Prostate gland (tissue), 2 donors: ENCODE results near the gene TMEM248. TPM values are rescaled to one million over a fixed set of nuclear protein-coding genes. Genes with fewer than 3 reads are reported as not detected.
A peak's percentile ranks its signal among the peaks of the same experiment; 100 is the strongest.
"Not testable (repeated sequence)": the region's sequence is repeated elsewhere in the genome, so short reads cannot be mapped to it uniquely, and the experiment has no call there.

Source experiments
- DNase-seq: peaks from one replicate; pipeline ENCODE4 v3.0.0-alpha.2; 2019; ENCODE audit warnings: low spot score
- H3K27ac ChIP-seq, 2 donors: fragments of 200-600 bp; sonication (generic); 2 replicates each; pipeline ENCODE4 v1.5.1; 2017 to 2019
- H3K27me3 ChIP-seq: fragments of 200-600 bp; sonication (generic); replicated peaks from 2 replicates; pipeline ENCODE4 v1.5.1; 2019; ENCODE audit not compliant: insufficient read depth
- H3K36me3 ChIP-seq, 2 donors: fragments of 200-600 bp; sonication (generic); 1 replicate in 1 of 2; 2 replicates in 1 of 2; pipeline versions ENCODE4 v1.5.1 to v1.8.1; 2017 to 2019
- H3K4me1 ChIP-seq: fragments of 200-600 bp; sonication (generic); replicated peaks from 2 replicates; pipeline ENCODE4 v1.5.1; 2019
- H3K4me3 ChIP-seq, 2 donors: fragments of 200-600 bp; sonication (generic); 2 replicates each; pipeline ENCODE4 v1.5.1; 2017 to 2019
- H3K9me3 ChIP-seq: fragments of 200-600 bp; sonication (generic); 2 replicates; pipeline ENCODE4 v1.5.1; 2017
- POLR2A ChIP-seq: fragments of 450-650 bp; IDR thresholded peaks from one replicate; pipeline ENCODE4 v1.6.1; 2016; ENCODE audit warnings: antibody characterized with exemption, mild to moderate bottlenecking
- POLR2AphosphoS5 ChIP-seq: sonication (generic); formaldehyde crosslinking; IDR thresholded peaks from one replicate; pipeline ENCODE4 v1.6.1; 2017; ENCODE audit warnings: antibody characterized with exemption
- WGBS: methylation state at CpG from one replicate; pipeline ENCODE4 v1.1.5; 2018; 5-methylcytosine and 5-hydroxymethylcytosine counted together
- intact Hi-C: fragments of 100-400 bp; cut with DNase I; formaldehyde crosslinking; loops from one replicate; pipeline ENCODE4 v1.14.2; 2022
- total RNA-seq, 2 donors: library from RNA; depleted of rRNA; stranded (reverse); fragments of >200 nt; gene quantifications; one replicate each; pipeline ENCODE4 v1.1.0, GENCODE V29; 2016
- TF ChIP-seq, protein P1 (sequence below), 4 experiments: fragments of 200-600 bp in 2 of 4; fragments of 450-650 bp in 2 of 4; sonication (generic) in 2 of 4; IDR thresholded peaks; 1 replicate in 3 of 4; 2 replicates in 1 of 4; pipeline ENCODE4 v1.5.1; 2016 to 2019; ENCODE audit warnings: antibody characterized with exemption in 4 of 4, mild to moderate bottlenecking in 2 of 4, moderate library complexity in 2 of 4

TMEM248 gene, protein sequence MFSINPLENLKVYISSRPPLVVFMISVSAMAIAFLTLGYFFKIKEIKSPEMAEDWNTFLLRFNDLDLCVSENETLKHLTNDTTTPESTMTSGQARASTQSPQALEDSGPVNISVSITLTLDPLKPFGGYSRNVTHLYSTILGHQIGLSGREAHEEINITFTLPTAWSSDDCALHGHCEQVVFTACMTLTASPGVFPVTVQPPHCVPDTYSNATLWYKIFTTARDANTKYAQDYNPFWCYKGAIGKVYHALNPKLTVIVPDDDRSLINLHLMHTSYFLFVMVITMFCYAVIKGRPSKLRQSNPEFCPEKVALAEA
- 100 to 1,000 TPM; 125 to 175 TPM for total RNA-seq

DNA sequence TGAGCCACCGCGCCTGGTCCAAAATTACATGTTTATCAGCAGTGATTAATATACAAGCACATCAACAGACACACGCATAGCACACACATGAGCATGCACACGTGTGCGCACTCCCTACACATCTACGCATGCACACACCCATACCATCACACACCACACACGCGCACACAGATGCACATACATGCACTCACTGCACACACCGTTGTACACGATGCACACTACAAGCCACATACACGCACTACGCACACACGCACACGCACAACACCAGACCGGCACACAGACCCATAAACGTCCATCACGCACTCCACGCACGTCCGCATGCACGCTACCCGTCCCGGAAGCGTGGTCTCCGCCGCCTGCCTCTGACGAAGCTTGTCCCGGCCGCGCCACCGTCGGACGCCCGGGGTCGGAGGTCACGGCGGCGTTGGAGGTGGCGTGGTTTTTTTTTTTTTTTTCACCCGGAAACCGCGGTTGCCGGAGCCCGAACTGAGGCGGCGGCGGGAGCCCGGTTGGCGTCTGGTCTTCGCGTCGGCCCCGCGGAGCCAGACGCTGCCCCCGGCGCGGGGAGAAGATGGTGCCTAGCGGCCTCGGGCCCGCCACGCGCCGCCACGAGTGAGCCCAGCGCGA lies at the start of gene TMEM248:
Gene TMEM248 (plus strand): TSS at position 457 of the 627 bp plus-strand sequence. CDS start 20,641 bp downstream, outside the sequence.
- intact Hi-C loops = no loop called here
- Histone ChIP-seq H3K36me3 (no peaks in the 10 kb centered on the region), H3K4me1 (peaks cover 10% of the 10 kb centered on the region), H3K27ac (peak within 1 kb of the TSS; percentile 79 to 80), H3K27me3 (no peaks in the 10 kb centered on the region), H3K9me3 (no peaks in the 10 kb centered on the region), H3K4me3 (peak within 1 kb of the TSS; percentile 86 to 96)
- peak; percentile 72 for DNase-seq
- under 1% methylated on average over 67 of the region's 67 CpGs for WGBS
- peak; percentile 26 for TF ChIP-seq POLR2A
- peak; percentile 90 for TF ChIP-seq POLR2AphosphoS5
- TF ChIP-seq, protein P1, sequence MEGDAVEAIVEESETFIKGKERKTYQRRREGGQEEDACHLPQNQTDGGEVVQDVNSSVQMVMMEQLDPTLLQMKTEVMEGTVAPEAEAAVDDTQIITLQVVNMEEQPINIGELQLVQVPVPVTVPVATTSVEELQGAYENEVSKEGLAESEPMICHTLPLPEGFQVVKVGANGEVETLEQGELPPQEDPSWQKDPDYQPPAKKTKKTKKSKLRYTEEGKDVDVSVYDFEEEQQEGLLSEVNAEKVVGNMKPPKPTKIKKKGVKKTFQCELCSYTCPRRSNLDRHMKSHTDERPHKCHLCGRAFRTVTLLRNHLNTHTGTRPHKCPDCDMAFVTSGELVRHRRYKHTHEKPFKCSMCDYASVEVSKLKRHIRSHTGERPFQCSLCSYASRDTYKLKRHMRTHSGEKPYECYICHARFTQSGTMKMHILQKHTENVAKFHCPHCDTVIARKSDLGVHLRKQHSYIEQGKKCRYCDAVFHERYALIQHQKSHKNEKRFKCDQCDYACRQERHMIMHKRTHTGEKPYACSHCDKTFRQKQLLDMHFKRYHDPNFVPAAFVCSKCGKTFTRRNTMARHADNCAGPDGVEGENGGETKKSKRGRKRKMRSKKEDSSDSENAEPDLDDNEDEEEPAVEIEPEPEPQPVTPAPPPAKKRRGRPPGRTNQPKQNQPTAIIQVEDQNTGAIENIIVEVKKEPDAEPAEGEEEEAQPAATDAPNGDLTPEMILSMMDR (IDR thresholded peaks at IDR 0.05) = peak in 1 of 4 experiments; percentile 11

DNA sequence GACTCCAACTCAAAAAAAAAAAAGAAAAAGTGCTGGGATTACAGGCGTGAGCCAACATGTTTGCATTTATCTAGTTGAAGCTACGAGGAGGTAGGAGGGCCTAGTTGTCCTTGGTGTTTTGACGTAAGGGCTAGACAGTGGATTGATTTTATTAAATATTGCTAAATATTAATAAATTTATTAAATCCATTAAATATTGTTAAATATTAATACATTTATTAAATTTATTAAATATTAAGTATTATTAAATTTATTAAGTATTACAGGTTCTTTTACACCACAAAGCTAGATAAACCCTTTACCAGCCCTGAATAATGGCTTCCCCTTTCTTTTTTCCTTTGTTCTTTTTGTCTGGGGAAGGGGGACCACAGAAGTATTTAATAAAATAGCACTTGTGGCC lies 47.5 kb upstream of the TMEM248 start:
- WGBS = 89% methylated on average over 3 of the region's 3 CpGs
- Histone ChIP-seq H3K27ac (no peak overlapping the region), H3K4me1 (no peaks in the 10 kb centered on the region), H3K4me3 (no peak overlapping the region), H3K27me3 (no peaks in the 10 kb centered on the region), H3K36me3 (no peaks in the 10 kb centered on the region), H3K9me3 (no peaks in the 10 kb centered on the region)
- TF ChIP-seq, protein P1 (IDR thresholded peaks at IDR 0.05) = no peak
- TF ChIP-seq POLR2AphosphoS5 (no peak), POLR2A (no peak)
- no peak for DNase-seq
- intact Hi-C loops = no loop called here

DNA sequence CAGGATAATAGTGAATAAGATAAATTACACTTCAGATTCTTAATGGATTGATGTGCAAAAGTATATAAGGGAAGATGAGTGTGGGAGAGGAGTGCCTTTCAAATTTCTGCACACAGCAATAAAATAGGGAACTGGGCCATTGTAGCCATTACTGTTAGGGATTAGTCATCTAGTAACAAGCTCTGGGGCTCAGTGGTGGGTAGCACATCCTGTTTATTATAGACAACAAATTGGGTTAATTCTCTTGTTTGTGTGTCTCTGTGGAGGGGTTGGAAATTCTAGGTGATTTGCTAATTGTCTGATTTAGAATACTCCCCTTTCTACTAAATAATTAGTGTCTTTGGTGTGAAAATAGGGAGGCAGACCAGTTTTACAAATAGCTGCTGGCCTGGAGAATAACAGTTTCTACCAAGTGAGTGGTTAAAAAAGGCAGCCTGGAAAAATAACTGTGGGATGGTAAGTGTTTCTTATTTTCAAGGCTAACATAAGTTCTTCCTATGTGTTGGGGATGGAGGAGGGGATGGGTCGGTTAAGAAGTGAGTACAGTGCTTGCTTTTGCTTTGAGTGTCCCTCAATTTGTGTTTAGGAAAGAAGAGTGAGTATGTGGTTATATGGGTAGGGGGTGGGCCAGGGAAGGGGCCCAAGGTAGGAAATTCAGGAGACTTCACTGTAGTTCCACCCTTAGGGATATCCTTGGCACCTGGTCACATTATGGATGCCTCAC lies 43.3 kb upstream of the TMEM248 start:
- no peak for TF ChIP-seq POLR2A
- TF ChIP-seq, protein P1 (IDR thresholded peaks at IDR 0.05) = no peak
- no peak for TF ChIP-seq POLR2AphosphoS5
- WGBS = 95% methylated on average over 1 of the region's 1 CpG
- Histone ChIP-seq H3K4me1 (no peaks in the 10 kb centered on the region), H3K27ac (no peak overlapping the region), H3K27me3 (no peaks in the 10 kb centered on the region), H3K36me3 (no peaks in the 10 kb centered on the region), H3K4me3 (no peak overlapping the region), H3K9me3 (no peaks in the 10 kb centered on the region)
- DNase-seq = no peak
- intact Hi-C loops = no loop called here

DNA sequence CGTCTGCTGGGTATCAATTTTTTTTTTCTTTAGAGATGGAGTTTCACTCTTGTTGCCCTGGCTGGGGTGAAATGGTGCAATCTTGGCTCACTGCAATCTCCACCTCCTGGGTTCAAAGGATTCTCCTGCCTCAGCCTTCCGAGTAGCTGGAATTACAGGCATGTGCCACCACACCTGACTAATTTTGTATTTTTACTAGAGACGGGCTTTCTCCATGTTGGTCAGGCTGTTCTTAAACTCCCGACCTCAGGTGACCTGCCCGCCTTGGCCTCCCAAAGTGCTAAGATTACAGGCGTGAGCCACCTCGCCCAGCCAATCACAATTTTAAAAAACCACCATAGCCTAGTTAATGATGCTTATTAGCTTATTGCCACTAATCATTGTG lies 42.7 kb upstream of the TMEM248 start:
- H3K36me3 ChIP-seq, H3K27me3 ChIP-seq, H3K4me1 ChIP-seq, intact Hi-C loops, H3K27ac ChIP-seq, H3K9me3 ChIP-seq, DNase-seq, H3K4me3 ChIP-seq: not testable (repeated sequence)
- 94% methylated on average over 7 of the region's 7 CpGs for WGBS

DNA sequence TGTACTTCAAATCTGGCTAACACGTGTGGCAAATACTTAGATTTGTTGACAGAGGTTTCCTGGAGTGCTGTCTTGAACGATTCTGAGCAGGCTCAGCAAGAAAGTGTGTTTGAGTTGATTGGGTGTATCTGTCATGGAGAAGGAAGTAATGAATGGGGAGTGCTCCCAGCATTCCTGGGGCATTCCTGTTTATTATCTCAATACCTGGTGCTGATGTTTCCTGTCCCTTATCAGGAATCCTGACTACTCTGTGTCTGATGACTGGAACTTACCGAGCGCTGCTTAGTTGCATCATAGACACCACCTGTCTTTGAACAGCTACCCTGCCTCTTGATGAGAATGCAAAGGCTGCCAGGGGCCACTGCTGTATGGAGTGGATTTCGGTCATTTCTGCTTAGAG lies 41.0 kb upstream of the TMEM248 start:
- intact Hi-C loops = no loop called here
- no peak for TF ChIP-seq POLR2A
- TF ChIP-seq POLR2AphosphoS5 = no peak
- TF ChIP-seq, protein P1 (IDR thresholded peaks at IDR 0.05) = no peak
- no peaks in the 10 kb centered on the region for H3K27me3 ChIP-seq
- no peak overlapping the region for H3K4me3 ChIP-seq
- H3K27ac ChIP-seq = no peak overlapping the region
- DNase-seq = no peak
- H3K9me3 ChIP-seq = no peaks in the 10 kb centered on the region
- no peaks in the 10 kb centered on the region for H3K36me3 ChIP-seq
- no peaks in the 10 kb centered on the region for H3K4me1 ChIP-seq
- 58% methylated on average over 5 of the region's 5 CpGs for WGBS

DNA sequence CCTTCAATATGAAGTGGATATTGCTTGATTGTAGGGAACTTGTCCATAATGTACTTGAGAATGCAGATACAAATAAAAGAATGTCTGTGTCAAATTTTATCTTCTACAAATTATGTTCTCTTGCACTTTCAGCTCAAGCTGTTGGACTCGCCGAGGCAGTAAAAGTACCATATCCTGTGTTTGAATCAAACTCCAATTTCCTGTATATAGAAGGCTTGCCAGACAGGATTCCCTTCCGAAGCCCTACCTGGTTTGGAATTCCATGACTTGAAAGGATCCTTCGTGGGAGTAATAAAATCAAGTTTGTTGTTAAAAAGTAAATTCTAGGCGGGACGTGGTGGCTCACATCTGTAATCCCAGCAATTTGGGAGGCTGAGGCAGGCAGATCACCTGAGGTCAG lies 40.4 kb upstream of the TMEM248 start:
- H3K4me3 ChIP-seq, DNase-seq, H3K27me3 ChIP-seq, H3K36me3 ChIP-seq, H3K4me1 ChIP-seq, H3K27ac ChIP-seq, H3K9me3 ChIP-seq, intact Hi-C loops: not testable (repeated sequence)
- 59% methylated on average over 6 of the region's 6 CpGs for WGBS
